H1 (cell line): ENCODE measurements around the gene NOTCH4.

Experiments used
- POLR2A ChIP-seq, 2 experiments: IDR thresholded peaks; 1 replicate in 1 of 2; 2 replicates in 1 of 2; pipeline ENCODE4 v1.6.1; 2011; ENCODE audit warnings: low read depth in 2 of 2, low read length in 2 of 2, mild to moderate bottlenecking in 2 of 2; ENCODE audit errors: control extremely low read depth in 1 of 2
- POLR2AphosphoS5 ChIP-seq: IDR thresholded peaks from 2 replicates; pipeline ENCODE4 v1.6.1; 2011; ENCODE audit warnings: low read depth, low read length
- TF ChIP-seq, protein P1 (sequence below), 3 experiments: IDR thresholded peaks; 1 replicate in 2 of 3; 2 replicates in 1 of 3; pipeline versions ENCODE4 v1.5.1 to v1.6.1; 2011; ENCODE audit warnings: low read length in 3 of 3, mild to moderate bottlenecking in 3 of 3, inconsistent platforms in 2 of 3, low read depth in 1 of 3, moderate library complexity in 1 of 3; ENCODE audit not compliant: insufficient read depth in 1 of 3; ENCODE audit errors: control extremely low read depth in 1 of 3

DNA sequence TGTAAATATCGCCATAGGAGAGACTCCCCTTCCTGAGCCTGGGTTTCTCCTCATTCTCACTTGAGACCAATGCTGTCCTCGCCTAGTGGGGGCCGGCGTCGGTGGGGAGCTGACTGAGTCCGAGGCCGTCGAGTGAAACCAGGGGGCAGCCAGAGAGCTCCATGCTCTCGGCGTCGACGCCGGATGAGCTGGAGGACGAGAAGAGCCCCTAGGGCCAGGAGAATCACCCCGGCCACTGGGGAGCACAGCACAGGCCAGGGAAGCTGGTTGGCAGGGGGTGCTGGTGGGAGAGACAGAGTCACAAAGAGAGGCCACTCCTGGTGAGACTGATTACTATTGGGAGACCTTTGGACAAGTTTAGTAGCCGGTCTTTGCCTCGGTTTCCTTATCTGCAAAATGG, 25.0 kb downstream of the NOTCH4 start:
- TF ChIP-seq, protein P1, sequence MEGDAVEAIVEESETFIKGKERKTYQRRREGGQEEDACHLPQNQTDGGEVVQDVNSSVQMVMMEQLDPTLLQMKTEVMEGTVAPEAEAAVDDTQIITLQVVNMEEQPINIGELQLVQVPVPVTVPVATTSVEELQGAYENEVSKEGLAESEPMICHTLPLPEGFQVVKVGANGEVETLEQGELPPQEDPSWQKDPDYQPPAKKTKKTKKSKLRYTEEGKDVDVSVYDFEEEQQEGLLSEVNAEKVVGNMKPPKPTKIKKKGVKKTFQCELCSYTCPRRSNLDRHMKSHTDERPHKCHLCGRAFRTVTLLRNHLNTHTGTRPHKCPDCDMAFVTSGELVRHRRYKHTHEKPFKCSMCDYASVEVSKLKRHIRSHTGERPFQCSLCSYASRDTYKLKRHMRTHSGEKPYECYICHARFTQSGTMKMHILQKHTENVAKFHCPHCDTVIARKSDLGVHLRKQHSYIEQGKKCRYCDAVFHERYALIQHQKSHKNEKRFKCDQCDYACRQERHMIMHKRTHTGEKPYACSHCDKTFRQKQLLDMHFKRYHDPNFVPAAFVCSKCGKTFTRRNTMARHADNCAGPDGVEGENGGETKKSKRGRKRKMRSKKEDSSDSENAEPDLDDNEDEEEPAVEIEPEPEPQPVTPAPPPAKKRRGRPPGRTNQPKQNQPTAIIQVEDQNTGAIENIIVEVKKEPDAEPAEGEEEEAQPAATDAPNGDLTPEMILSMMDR (IDR thresholded peaks at IDR 0.05; ENCODE audit: control extremely low read depth in 1 of 3, insufficient read depth in 1 of 3, low read depth in 1 of 3, low read length in 3 of 3), result no peak
- TF ChIP-seq POLR2AphosphoS5, result no peak
- no peak for TF ChIP-seq POLR2A (IDR thresholded peaks at IDR 0.05; ENCODE audit: control extremely low read depth in 1 of 2, low read depth in 2 of 2, low read length in 2 of 2)
